GM12875 (cell line): ENCODE results near the gene TMED4.

Source experiments
- H3K4me3 ChIP-seq: one replicate; pipeline ENCODE4 v1.5.1; 2011; ENCODE audit warnings: low read depth, low read length, control low read depth
- CTCF ChIP-seq: IDR thresholded peaks from 2 replicates; pipeline ENCODE4 v1.5.1; 2011; ENCODE audit warnings: low read depth, mild to moderate bottlenecking, control low read depth, inconsistent platforms, low read length, moderate library complexity, borderline replicate concordance; ENCODE audit not compliant: insufficient read depth

Gene TMED4

GRCh38 chr7:44617225-44617890 lies 35.3 kb upstream of the TMED4 start:
- no peak for TF ChIP-seq CTCF
- H3K4me3 ChIP-seq, result no peak overlapping the region

DNA sequence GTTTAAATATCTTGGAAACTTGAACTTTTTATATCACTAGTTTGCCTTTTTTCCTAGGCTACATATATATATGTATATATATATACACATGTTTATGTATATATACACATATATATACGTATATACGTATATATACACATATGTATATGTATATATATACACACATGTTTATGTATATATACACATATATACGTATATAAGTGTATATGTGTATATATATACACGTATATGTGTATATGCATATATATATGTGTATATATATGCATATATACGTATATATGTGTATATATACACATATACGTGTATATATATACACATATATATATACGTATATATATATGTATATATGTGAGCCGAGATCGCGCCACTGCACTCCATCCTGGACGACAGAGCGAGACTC lies 34.5 kb upstream of the TMED4 start:
- no peak overlapping the region for H3K4me3 ChIP-seq
- no peak for TF ChIP-seq CTCF

GRCh38 chr7:44615793-44616192 lies 33.8 kb upstream of the TMED4 start:
- no peak for TF ChIP-seq CTCF
- no peak overlapping the region for H3K4me3 ChIP-seq

- no peak overlapping the region for H3K4me3 ChIP-seq
- TF ChIP-seq CTCF, result no peak
Measured at GRCh38 chr7:44615149-44615611, 33.1 kb upstream of the TMED4 start.

DNA sequence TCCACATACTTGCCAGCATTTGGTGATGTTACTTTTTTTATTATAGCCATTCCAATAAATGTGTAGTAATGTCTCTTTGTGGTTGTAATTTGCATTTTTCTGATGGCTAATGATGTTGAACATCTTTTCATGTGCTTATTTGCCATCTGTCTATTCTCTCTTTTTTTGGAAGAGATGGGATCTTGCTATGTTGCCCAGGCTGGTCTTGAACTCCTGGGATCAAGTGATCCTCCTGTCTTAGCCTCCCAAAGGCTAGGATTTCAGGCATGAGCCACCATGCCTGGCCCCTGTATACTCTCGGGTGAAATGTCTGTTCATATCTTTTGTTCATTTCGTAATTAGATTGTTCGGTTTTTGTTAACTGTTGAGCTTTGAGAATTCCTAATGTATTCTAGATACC lies 27.8 kb upstream of the TMED4 start:
- TF ChIP-seq CTCF, result no peak
- H3K4me3 ChIP-seq, result no peak overlapping the region

- TF ChIP-seq CTCF, result no peak
- no peak overlapping the region for H3K4me3 ChIP-seq
Measured at GRCh38 chr7:44608916-44609648, 27.1 kb upstream of the TMED4 start.
